ENCODE results near the gene NPAS3. TPM values are rescaled to one million over a fixed set of nuclear protein-coding genes. Genes with fewer than 3 reads are reported as not detected.

NPAS3 gene
- total and polyA plus RNA-seq, 2 of the 13 experiments (the other 11 are each of a cell fraction or from before 2014, with no cell fraction given) = not detected

- no peak overlapping the region for H3K4me3 ChIP-seq (replicated peaks in 1 of 3; ENCODE audit: insufficient read depth in 1 of 3, low read depth in 2 of 3, low read length in 3 of 3)
- no peaks in the 10 kb centered on the region for H3K27me3 ChIP-seq (ENCODE audit: control insufficient read depth in 1 of 2, insufficient read depth in 2 of 2, low read length in 2 of 2)
- H3K27ac ChIP-seq (ENCODE audit: extremely low read length, insufficient read depth, low read length) = no peak overlapping the region
- intact Hi-C loops (cut with micrococcal nuclease; ENCODE audit: unreplicated experiment) (no loop called here), in situ Hi-C loops (cut with HindIII; ENCODE audit: extremely low pct_ligation_motif_present, low pct_unique_long_range_greater_than_20kb) (no loop called here)
- no TSS peak for BruUV-seq (replicated peaks)
- H3K4me1 ChIP-seq (ENCODE audit: insufficient read depth, low read length) = no peaks in the 10 kb centered on the region
- no peaks in the 10 kb centered on the region for H3K79me2 ChIP-seq (ENCODE audit: insufficient read depth, low read length)
- no peak overlapping the region for H3K4me2 ChIP-seq (ENCODE audit: low read depth, low read length)
- TF ChIP-seq ZNF44 (CRISPR knock-in tag; IDR thresholded peaks at IDR 0.05) (no peak), KIAA2018 (CRISPR knock-in tag; IDR thresholded peaks at IDR 0.05; ENCODE audit: borderline replicate concordance) (no peak), TEAD2 (CRISPR knock-in tag; IDR thresholded peaks at IDR 0.05) (no peak), ETS1 (CRISPR knock-in tag; IDR thresholded peaks at IDR 0.05) (no peak), ZNF740 (CRISPR knock-in tag; IDR thresholded peaks at IDR 0.05) (no peak), TFAP4 (IDR thresholded peaks at IDR 0.05; ENCODE audit: borderline replicate concordance, low read depth) (no peak), ZNF24 (IDR thresholded peaks at IDR 0.05) (no peak), POLR2AphosphoS5 (IDR thresholded peaks at IDR 0.05; ENCODE audit: low read depth, low read length) (no peak), ZNF556 (CRISPR knock-in tag; IDR thresholded peaks at IDR 0.05; ENCODE audit: borderline replicate concordance) (no peak), ZBTB8A (CRISPR knock-in tag; IDR thresholded peaks at IDR 0.05; ENCODE audit: borderline replicate concordance, low read depth) (no peak)
- H4K20me1 ChIP-seq (ENCODE audit: insufficient read depth, low read length) = no peaks in the 10 kb centered on the region
- H2AFZ ChIP-seq (ENCODE audit: low read length) = no peak overlapping the region
- ATAC-seq (no peak), FAIRE-seq (no peak), DNase-seq (ENCODE audit: low spot score) (no peak)
- no peaks in the 10 kb centered on the region for H3K36me3 ChIP-seq (replicated peaks in 1 of 2; ENCODE audit: control insufficient read depth in 1 of 2, insufficient read depth in 2 of 2, low read length in 2 of 2)
- ChIA-PET POLR2A (no interaction called here), CTCF (ENCODE audit: low intra/inter-chr PET ratio, low total read pairs) (no interaction called here)
- 2% methylated on average over 4 of the region's 4 CpGs for WGBS (ENCODE audit: low lambda C conversion rate)
- no peaks in the 10 kb centered on the region for H3K9me3 ChIP-seq (ENCODE audit: low read length)
- H3K9ac ChIP-seq (ENCODE audit: insufficient read depth, low read depth, low read length) = no peak overlapping the region
Observed at GRCh38 chr14:33588771-33589170, 650.1 kb downstream of the NPAS3 start.

All from HepG2 (cell line).